HG02884 (cell line): Measurements from ENCODE around the gene EFCC1.
"Not testable (repeated sequence)": the region's sequence is repeated elsewhere in the genome, so short reads cannot be mapped to it uniquely, and the experiment has no call there.

ENCODE experiments used
- ATAC-seq: cut with Tn5 transposase; IDR thresholded peaks from one replicate; pipeline ENCODE4 v1.9.1; 2021; ENCODE audit warnings: mild to moderate bottlenecking, moderate library complexity; ENCODE audit not compliant: unreplicated experiment

EFCC1 gene

DNA sequence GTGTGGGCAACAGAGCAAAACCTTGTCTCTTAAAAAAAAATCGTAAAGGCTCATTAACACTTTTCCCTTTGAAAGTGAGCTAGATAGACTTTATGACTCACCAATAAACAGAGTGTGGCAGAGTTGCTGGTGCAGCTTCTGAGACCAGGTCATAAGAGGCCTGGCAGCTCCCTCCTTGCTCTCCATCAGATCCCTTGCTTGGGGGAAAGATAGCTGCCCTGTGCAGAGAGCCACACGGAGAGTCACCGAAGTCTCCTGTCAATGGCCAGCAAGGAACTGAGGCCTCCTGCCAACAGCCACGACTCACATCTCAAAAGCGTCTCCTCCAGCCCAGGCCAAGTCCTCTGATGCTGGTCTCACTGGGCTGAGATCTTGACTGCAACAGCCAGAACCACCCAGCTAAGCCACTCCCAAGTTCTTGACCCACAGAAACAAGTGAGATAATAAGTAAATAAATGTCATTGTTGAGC lies 50.8 kb downstream of the EFCC1 start:
- no peak for ATAC-seq

DNA sequence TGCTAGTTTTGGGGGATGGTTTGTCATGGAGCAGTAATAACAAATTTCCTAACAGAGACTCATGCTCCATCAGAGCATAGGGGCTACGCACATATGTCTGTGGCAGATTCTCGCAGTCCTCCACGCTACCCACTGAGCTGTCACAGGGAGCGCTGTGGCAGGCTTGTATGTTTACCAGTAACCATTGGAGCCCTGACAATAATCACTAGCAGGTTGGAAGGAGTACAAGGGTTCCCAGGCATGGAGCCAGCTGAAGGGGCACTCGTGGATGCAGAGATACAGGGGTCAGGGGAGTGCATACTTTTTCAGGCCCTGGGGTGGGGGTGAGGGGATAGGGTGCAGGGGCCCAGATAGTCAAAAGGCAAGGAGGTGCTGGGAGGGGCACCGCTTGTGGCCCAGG lies 51.6 kb downstream of the EFCC1 start:
- no peak for ATAC-seq

DNA sequence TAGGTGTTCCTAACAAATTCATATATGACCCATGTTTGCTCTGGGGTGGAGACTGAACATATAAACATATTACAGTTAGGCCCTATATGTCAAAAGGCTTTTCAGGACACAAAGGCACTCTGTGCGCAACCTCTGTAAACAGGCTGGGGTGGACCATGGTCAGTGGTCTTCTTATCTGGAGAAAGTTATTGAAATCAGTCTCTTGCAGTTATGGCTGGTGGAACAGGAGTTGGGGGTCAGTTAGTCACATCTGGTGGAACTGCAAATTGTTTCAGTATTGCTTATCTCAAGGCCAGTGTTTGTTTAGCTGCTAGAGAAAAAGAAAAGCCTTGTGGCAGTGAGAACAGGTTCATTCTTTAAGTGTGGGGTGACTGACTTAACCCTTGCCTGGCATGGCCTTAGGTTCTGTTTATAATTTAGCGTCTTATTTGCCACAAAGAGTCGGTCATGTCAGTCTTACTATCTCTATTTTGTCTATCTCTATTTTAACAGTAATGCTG lies 53.6 kb downstream of the EFCC1 start:
- no peak for ATAC-seq

DNA sequence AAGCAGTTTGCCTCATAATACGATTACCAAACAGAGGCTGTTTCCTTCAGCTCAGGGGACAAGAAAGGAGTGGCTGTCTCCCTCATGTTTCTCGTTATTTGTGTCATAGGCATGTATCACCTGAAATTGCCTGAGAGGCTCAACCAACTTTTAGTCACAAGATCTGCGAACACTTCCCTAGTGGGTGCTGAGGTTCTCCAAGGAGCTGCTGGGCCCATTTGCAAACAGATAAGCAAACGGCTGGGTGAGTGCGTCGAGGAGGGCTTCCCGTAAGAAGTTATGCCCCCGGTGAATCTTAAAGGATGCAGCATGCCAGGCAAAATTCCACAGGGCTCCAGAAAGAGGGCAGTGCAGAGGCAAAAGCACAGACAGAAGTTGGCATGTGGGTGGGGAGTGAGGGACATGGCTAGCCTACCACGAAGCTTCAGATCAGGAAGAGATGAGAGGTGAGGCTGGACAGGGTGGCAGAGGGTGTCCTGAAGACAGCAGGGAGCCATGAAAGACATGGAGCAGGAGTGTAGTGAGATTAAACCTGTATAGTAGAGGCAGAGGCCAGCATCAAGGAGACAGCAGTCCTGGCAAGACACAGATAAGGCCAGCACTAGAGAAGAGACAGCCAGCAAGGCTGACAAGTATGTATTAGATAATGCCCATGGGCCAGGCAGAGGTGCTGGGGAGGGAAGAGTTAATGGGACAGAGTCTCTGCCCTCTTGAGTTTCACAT lies 55.5 kb downstream of the EFCC1 start:
- ATAC-seq = no peak

DNA sequence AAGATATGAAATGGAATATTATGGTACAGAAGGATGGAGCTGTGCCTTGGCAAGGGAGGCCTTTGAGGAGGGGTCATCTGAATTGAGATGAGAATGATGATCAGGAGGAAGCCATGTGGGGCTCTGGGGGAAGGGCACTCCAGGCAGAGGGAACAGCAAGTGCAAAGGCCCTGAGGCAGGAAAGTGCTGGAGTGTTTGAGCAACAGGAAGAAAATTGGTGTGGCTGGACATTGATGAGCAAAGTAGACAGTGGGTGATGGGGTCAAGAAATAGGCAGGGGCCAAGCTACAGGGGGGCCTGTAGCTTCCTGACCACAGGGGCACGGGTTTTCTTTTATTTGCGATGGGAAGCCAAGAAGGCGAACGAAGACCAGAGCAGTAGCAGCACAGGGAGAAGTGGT lies 56.1 kb downstream of the EFCC1 start:
- no peak for ATAC-seq

DNA sequence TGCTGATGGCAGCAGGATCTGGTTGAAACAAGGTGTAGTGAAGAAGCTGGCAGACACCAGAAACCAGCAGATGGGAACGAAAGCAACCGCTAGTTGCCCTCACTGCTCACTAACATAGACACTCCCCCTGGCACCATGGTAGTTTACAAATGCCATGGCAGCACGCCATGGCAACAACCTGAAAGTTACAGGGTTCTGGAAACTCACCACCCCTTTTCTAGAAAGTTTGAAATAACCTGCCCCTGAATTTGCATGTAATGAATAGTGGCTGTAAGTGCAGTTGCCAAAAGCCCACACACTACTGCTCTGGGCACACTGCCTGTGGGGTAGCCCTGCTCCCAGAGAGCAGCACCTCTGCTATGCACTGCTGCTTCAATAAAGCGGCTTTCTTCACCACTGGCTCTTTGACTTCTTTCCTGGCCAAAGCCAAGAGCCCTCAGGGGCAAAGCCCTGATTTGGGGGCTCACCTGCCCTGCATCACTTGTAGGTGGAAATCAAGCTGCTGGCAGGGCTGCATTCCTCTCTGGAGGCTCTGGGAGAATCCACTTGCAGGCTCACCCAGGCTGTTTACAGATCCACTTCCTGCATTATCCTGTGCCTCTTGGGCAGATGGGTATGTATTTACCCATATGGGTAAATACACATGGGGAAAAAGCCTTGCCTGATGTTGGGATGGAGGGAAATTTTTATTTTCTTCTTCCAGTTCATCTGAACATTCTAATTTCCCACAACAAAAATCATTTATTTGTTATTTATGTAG lies 57.5 kb downstream of the EFCC1 start:
- ATAC-seq = peak; percentile 50

DNA sequence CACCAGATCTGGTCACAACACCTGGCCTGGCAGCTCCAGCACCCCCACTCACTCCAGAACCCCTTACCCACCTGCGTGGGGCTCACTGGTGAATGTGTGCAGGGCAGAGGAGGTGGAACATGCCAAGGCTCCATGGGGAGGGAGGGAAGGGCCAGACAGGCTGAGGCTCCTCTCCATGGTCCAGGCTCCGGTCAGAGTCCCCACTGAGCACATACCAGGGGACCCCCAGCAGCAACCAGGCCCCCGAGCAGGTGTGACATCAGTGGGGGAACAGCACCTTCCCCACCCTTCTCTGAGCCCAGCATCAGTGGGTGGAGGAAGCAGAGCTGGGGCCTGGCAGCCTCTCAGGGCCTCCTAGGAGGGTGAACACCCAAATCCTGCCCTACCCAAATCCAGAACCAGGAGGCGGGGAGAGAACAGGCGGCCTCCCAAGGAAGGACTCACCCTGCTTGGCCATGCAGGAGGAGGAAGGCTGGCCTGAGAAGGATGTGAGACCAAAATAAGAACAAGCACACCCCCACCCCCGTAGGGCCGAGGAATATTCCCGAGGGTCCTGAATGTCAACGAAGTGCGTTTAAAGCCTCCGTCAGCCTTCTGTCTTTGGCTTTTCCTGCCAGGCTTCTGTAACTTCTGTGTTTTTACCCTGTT lies 58.3 kb downstream of the EFCC1 start:
- ATAC-seq = no peak

DNA sequence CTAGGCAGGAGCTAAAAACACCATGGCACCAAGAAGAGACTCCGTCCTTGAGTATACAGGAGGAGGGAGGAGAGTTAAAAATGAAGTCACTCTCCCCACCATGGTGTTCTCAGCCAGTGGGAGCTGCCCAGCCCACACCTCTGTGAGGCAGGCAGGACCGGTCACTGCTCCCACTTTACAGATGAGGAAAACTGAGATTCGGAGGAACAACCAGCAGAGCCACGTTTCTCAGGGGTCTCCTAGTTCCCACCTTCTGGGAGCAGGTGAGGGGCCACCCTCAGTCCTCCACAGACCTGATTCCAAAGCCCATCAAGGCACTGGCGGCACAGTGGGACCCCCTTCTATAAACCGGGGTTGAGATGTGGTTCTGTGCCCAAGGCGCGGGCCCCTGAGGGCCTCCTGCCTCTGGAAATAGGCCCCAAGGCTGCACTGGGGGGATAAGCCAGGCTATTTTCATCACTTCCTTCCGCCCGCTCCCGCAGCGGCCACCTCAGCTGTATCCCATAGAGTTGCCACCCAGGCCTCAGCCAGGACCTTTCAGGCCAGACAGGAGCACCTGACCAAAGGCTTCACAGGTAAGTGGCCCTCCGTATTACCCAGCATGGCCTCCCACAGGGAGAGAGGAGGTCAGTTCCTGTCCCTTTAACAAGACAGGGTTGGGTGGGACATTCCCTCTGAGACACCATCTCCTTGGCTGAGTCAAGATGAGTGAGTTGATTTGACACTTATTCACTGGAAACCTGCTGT lies 59.3 kb downstream of the EFCC1 start, which contains the start of gene GP9:
Gene GP9 (plus strand): TSS at position 504 of the 747 bp plus-strand sequence. CDS start 961 bp downstream, outside the sequence.
- no peak for ATAC-seq

DNA sequence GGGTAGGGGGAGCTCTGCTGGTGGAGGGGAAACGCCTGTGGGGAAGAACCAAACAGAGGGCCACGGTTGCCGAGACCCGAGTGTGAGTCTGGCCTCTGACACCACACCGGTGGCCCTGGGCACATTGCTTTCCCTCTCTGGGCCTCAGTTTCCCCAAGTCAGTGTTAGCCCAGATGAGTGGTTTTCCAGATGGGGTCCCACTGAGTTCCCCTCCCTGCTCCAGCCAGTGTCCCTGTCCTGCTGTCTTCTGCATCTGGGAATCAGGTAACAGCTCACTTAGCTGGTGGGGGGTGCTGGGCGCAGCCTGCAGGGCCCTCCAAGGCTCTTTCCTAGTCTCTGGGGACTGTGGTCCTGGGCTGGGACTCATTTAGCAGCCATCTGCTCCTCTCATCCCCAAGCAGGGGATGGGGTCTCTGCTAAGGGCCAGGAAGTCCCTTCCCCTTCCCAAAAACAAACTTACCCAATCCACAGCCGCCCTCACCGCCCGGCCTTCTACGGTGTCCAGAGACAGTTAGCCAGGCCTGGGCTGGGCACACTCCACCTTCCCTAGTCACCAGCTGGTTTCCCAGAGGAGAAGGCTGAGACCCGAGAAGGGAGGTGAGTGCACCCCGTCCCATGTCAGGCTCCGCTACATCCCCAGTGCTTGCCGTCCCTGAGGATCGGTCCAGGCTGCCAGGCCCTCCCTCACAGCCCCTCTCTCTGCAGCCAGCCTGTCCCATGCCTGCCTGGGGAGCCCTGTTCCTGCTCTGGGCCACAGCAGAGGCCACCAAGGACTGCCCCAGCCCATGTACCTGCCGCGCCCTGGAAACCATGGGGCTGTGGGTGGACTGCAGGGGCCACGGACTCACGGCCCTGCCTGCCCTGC lies 60.2 kb downstream of the EFCC1 start:
- no peak for ATAC-seq

DNA sequence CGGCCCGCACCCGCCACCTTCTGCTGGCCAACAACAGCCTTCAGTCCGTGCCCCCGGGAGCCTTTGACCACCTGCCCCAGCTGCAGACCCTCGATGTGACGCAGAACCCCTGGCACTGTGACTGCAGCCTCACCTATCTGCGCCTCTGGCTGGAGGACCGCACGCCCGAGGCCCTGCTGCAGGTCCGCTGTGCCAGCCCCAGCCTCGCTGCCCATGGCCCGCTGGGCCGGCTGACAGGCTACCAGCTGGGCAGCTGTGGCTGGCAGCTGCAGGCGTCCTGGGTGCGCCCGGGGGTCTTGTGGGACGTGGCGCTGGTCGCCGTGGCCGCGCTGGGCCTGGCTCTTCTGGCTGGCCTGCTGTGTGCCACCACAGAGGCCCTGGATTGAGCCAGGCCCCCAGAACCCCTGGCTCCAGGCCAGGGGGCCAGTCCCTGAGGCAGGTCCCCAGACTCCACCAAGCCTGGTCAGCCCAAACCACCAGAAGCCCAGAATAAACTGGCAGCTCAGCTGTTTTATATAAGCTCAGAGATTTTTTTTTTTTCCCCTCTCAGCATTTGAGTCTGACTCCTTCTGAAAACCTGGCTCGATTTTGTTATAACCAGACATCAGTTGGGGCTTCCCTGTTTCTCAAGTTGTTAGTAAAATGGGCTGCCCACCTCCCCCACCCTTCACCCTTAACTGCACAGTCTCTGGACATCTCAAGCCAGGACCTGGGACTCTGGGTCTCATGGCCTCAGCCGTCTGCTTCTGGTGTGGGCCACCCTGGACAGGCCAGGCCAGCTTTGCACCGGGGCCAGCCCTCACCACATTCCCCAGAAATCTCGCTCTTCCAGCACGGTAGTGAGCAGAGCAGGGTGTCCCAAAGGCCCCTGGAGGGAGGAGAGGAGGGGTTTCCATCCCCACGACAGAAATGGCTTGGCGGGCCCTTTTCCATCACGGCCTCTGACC lies 61.1 kb downstream of the EFCC1 start:
- no peak for ATAC-seq

DNA sequence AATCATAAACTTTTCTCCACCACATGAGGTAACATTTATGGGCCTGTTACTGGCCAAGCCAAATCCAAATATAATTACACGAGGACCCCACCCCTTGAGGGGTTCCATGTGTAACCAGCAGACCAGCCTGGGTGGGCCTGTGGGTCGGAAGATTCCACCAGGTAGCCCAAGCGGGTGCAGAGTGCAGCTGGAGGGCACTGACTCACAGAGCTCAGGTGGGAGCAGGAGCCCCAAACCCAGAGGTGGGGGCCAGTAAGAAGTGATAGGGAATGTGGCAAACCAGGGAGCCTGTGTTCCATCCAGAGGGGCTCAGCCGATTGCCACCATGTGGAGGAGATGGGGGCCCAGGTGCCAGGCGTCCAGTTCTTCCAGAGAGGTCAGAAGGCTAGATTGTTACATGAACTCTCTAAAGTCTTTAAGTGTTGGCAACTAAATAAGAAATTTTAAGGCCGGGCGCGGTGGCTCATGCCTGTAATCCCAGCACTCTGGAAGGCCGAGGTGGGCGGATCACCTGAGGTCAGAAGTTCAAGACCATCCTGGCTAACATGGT lies 62.1 kb downstream of the EFCC1 start:
- ATAC-seq = no peak

DNA sequence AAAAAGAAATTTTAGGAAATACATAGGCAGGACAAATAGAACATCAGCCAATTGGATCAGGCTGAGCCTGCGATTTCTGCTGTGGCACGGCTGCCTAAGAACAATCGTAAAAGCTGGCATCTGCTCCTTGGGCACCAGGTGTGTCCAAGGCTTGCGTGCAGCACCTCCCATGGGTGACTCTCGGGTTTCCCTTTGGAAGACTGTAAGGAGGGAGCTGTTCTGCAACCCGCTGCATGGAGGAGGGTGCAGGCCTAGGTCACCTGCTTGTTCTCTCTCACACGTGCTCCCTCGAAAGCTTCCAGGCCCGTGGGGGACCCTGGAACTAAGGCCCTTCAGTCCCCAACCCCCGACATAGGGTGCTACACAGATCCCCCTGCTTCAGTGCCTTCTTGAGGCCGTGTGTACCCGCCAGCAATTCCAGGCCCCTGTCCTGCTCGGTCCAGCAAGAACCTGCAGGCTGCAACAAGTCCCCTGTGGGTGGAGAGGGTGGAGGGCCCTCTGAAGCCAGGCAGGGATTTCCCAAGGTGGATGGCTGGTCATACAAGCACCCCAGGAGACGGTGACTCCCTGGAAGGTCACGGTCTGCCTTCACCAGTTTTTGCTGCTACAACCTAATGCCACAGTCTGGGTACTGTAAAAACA lies 62.9 kb downstream of the EFCC1 start:
- ATAC-seq = no peak

DNA sequence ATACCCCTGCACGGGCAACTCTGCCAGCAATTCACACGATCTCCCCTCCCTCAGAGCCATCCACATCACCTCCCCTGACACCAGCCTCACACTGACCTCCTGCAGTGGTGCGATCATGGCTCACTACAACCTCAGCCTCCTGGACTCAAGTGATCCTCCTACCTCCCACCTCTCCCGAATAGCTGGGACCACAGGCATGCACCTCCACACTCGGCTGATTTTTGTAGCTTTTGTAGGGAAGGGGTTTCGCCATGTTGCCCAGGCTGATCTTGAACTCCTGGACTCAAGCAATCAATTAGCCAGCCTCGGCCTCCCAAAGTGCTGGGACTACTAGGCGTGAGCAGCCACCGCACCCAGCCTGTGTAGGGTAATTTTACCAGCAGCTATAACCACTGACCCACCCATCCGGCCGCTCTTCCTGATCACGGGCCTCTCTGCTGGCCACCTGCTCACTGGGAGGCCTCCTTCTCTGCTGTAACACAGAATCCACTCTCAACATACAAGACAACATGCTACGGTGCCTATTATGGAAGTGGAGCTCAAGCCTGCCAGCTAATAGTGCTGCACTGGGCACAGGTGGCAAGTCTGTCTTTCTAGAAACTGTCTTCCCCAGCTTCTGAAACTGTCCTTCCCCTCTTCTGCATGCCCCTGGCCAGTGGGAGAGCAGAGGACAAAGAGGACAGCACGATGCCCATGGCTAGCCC lies 64.1 kb downstream of the EFCC1 start:
- ATAC-seq = no peak

DNA sequence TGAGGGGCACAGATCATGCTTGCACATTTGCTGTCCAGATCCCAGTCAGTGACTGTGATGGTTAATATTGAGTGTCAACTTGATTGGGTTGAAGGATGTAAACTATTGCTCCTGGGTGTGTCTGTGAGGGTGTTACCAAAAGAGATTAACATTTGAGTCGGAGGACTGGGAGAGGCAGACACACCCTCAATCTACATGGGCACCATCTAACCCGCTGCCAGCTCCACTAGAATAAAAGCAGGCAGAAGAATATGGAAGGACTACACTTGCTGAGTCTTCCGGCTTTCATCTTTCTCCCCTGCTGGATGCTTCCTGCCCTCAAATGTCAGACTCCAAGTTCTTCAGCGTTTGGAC lies 64.6 kb downstream of the EFCC1 start:
- ATAC-seq = no peak

DNA sequence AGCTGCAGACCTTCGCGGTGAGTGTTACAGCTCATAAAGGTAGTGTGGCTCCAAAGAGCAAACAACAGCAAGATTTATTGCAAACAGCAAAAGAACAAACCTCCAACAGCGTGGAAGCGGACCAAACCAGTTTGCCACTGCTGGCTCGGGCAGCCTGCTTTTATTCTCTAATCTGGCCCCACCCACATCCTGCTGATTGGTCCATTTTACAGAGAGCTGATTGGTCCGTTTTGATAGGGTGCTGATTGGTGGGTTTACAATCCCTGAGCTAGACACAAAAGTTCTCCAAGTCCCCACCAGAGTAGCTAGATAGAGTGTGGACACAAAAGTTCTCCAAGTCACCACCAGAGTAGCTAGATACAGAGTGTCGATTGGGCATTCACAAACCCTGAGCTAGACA lies 66.6 kb downstream of the EFCC1 start:
- ATAC-seq = not testable (repeated sequence)

DNA sequence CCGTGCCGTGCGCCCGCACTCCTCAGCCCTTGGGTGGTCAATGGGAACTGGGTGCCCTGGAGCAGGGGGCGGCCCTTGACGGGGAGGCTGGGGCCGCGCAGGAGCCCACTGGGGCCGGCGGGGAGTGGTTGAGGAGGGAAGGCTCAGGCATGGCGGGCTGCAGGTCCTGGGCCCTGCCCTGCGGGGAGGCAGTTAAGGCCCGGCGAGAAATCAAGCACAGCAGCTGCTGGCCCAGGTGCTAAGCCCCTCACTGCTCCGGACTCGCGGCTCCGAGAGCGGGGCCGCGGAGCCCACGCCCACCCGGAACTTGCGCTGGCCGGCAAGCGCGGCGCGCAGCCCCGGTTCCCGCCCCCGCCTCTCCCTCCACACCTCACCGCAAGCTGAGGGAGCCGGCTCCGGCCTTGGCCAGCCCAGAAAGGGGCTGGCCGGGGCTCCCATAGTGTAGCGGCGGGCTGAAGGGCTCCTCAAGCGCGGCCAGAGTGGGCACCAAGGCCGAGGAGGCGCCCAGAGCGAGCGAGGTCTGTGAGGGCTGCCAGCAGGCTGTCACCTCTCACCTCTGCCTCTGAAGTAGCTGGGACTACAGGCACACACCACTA lies 67.3 kb downstream of the EFCC1 start:
- ATAC-seq = no peak
